ENCODE results near the gene ERBB3.

ERBB3 gene

DNA sequence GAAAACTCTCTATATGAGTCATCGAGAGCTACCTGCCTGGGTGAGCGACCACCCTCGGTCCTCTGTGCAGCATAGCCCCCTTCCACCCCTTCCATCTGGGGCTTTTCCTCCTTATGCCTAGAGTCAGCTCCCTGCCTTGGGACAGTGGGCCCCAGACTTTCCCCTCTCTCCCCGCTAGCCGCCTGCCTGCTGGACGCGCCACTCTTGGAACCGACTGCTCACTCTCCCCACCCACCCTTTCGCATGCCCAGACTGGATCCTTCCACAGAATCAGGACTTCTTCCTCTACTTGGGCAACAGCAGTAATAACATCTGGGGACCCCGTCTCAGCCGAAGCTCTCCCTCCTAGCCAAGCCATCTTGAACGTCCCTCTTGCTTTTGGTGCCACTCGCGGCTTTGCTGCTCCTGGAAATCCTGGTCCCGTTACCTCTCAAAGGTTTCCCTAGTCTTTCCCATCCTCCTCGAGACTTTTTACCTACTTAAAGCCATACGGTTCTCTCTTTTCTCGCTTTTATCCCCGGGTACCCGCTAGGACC, 48.8 kb downstream of the ERBB3 start:
- Histone ChIP-seq H3K27ac (ENCODE audit: low read depth, low read length) (peak overlapping the region; percentile 53), H3F3A (ENCODE audit: control insufficient read depth, insufficient read depth) (peaks cover 28% of the 10 kb centered on the region), H3K9me2 (replicated peaks; ENCODE audit: control insufficient read depth, low read length) (no peaks in the 10 kb centered on the region), H3K9me3 (ENCODE audit: control insufficient read depth, insufficient read depth, low read length) (peaks cover 5% of the 10 kb centered on the region; the same call in 1 of the 2 replicates), H3K4me3 (ENCODE audit: low read length) (peak overlapping the region; percentile 90), H3K4me1 (ENCODE audit: control insufficient read depth, low read length) (peaks cover 52% of the 10 kb centered on the region), H3K36me3 (ENCODE audit: control insufficient read depth, low read length) (peaks cover 36% of the 10 kb centered on the region), H3K79me2 (ENCODE audit: control insufficient read depth, low read length) (peaks cover 40% of the 10 kb centered on the region), H3K27me3 (ENCODE audit: control insufficient read depth, low read length) (no peaks in the 10 kb centered on the region), H3K4me2 (ENCODE audit: low read length) (peak overlapping the region; percentile 85), H4K20me1 (ENCODE audit: control insufficient read depth, insufficient read depth, low read depth, low read length) (no peaks in the 10 kb centered on the region)
- TF ChIP-seq EZH2phosphoT487 (IDR thresholded peaks at IDR 0.05; ENCODE audit: borderline replicate concordance, low read length): no peak
- TF ChIP-seq, protein P1, sequence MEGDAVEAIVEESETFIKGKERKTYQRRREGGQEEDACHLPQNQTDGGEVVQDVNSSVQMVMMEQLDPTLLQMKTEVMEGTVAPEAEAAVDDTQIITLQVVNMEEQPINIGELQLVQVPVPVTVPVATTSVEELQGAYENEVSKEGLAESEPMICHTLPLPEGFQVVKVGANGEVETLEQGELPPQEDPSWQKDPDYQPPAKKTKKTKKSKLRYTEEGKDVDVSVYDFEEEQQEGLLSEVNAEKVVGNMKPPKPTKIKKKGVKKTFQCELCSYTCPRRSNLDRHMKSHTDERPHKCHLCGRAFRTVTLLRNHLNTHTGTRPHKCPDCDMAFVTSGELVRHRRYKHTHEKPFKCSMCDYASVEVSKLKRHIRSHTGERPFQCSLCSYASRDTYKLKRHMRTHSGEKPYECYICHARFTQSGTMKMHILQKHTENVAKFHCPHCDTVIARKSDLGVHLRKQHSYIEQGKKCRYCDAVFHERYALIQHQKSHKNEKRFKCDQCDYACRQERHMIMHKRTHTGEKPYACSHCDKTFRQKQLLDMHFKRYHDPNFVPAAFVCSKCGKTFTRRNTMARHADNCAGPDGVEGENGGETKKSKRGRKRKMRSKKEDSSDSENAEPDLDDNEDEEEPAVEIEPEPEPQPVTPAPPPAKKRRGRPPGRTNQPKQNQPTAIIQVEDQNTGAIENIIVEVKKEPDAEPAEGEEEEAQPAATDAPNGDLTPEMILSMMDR (IDR thresholded peaks at IDR 0.05; ENCODE audit: low read depth, low read length, poor library complexity, severe bottlenecking): no peak

DNA sequence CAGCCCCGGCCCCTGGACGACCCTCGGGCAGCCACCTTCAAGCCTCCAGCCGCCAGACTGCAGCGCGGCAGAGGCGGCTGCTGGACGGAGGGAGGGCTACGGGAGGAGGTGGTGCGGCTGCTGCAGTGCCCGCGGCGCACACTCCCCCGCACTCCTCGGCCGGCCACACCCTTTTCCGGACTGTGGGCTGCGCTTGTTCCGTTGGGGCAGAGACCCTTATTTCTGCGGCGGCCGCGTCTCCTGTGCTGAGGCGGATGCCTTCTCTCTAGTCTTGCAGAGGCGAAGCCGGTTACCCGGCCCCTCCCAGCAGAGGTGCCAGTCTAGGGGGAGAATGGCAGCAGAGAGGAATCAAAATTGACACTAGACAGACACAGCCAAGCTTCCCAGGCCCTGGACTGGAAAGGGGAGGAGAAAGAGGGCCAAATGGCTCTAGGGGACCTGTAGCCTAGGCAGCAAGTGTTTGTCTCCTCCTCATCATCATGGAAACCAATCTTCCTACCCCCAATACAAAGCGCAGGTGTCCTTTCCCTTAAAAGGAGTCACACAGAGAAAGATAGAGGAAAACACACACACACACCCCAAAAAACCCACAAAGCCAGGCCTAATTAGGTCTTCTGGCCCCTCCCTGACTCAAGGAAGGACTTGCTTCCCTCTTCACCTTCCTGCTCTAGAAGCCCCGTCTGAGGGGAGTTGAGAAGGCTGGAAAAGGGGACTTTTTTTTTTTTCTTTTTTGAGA, 49.4 kb downstream of the ERBB3 start:
- peak overlapping the region; percentile 85 for H3K4me2 ChIP-seq (ENCODE audit: low read length)
- peaks cover 42% of the 10 kb centered on the region for H3K36me3 ChIP-seq (ENCODE audit: control insufficient read depth, low read length)
- H4K20me1 ChIP-seq (ENCODE audit: control insufficient read depth, insufficient read depth, low read depth, low read length): no peaks in the 10 kb centered on the region
- TF ChIP-seq EZH2phosphoT487 (IDR thresholded peaks at IDR 0.05; ENCODE audit: borderline replicate concordance, low read length): no peak
- TF ChIP-seq, protein P1 (IDR thresholded peaks at IDR 0.05; ENCODE audit: low read depth, low read length, poor library complexity, severe bottlenecking): no peak
- H3K4me3 ChIP-seq (ENCODE audit: low read length): peak overlapping the region; percentile 90
- peak overlapping the region; percentile 53 for H3K27ac ChIP-seq (ENCODE audit: low read depth, low read length)
- peaks cover 35% of the 10 kb centered on the region for H3K79me2 ChIP-seq (ENCODE audit: control insufficient read depth, low read length)
- H3K27me3 ChIP-seq (ENCODE audit: control insufficient read depth, low read length): no peaks in the 10 kb centered on the region
- peaks cover 5% of the 10 kb centered on the region; the same call in 1 of the 2 replicates for H3K9me3 ChIP-seq (ENCODE audit: control insufficient read depth, insufficient read depth, low read length)
- H3F3A ChIP-seq (ENCODE audit: control insufficient read depth, insufficient read depth): peaks cover 23% of the 10 kb centered on the region
- peaks cover 46% of the 10 kb centered on the region for H3K4me1 ChIP-seq (ENCODE audit: control insufficient read depth, low read length)
- H3K9me2 ChIP-seq (replicated peaks; ENCODE audit: control insufficient read depth, low read length): no peaks in the 10 kb centered on the region

DNA sequence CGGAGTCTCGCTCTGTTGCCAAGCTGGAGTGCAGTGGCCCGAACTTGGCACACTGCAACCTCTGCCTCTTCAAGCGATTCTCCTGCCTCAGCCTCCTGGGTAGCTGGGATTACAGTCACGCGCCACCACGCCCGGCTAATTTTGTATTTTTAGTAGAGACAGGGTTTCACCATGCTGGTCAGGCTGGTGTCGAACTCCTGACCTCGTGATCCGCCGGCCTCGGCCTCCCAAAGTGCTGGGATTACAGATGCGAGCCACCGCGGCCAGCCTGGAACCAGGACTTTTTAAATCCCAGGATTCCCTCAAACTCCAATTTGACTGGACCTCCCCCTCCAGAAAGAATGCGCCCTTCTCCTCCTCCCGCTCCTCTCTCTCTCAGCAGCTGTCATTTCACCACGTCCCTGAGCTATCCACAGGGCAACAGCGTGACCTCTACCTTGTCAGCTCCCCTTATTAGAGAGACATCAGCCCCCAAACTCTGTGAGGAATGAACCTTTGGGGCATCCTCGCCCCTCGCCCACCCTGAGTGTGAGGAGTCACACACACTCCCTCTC, 50.1 kb downstream of the ERBB3 start:
- peaks cover 48% of the 10 kb centered on the region for H3K36me3 ChIP-seq (ENCODE audit: control insufficient read depth, low read length)
- H3K27ac ChIP-seq (ENCODE audit: low read depth, low read length): peak overlapping the region; percentile 53; the same call in 1 of the 2 replicates
- peaks cover 19% of the 10 kb centered on the region for H3F3A ChIP-seq (ENCODE audit: control insufficient read depth, insufficient read depth)
- H3K27me3 ChIP-seq (ENCODE audit: control insufficient read depth, low read length): no peaks in the 10 kb centered on the region
- H3K79me2 ChIP-seq (ENCODE audit: control insufficient read depth, low read length): peaks cover 32% of the 10 kb centered on the region
- H3K9me2 ChIP-seq (replicated peaks; ENCODE audit: control insufficient read depth, low read length): no peaks in the 10 kb centered on the region
- TF ChIP-seq, protein P1 (IDR thresholded peaks at IDR 0.05; ENCODE audit: low read depth, low read length, poor library complexity, severe bottlenecking): no peak
- no peak for TF ChIP-seq EZH2phosphoT487 (IDR thresholded peaks at IDR 0.05; ENCODE audit: borderline replicate concordance, low read length)
- H3K4me1 ChIP-seq (ENCODE audit: control insufficient read depth, low read length): peaks cover 39% of the 10 kb centered on the region
- H4K20me1 ChIP-seq (ENCODE audit: control insufficient read depth, insufficient read depth, low read depth, low read length): no peaks in the 10 kb centered on the region
- peak overlapping the region; percentile 85 for H3K4me2 ChIP-seq (ENCODE audit: low read length)
- peak overlapping the region; percentile 90 for H3K4me3 ChIP-seq (ENCODE audit: low read length)
- H3K9me3 ChIP-seq (ENCODE audit: control insufficient read depth, insufficient read depth, low read length): peaks cover 5% of the 10 kb centered on the region; the same call in 1 of the 2 replicates

Measured in DOHH2 (cell line).